Measurements from ENCODE around the gene CCDC134. TPM values are rescaled to one million over a fixed set of nuclear protein-coding genes. Genes with fewer than 3 reads are reported as not detected.

The CCDC134 gene
- total and polyA plus RNA-seq, 7 donors = 0.60 to 8.6 (median 6.1) TPM

- no peaks in the 10 kb centered on the region for H3K27me3 ChIP-seq
- H3K4me3 ChIP-seq = no peak overlapping the region
- peaks cover 0 to 30% (median 0%) of the 10 kb centered on the region in 4 donors for H3K36me3 ChIP-seq
- intact Hi-C loops (cut with DNase I) = no loop called here
- DNase-seq = no peak
- no peak overlapping the region for H3K27ac ChIP-seq
- H3K9me3 ChIP-seq = no peaks in the 10 kb centered on the region
- TF ChIP-seq EP300 (IDR thresholded peaks at IDR 0.05) = no peak
- no peak for TF ChIP-seq POLR2AphosphoS5 (IDR thresholded peaks at IDR 0.05)
- TF ChIP-seq, protein P1, sequence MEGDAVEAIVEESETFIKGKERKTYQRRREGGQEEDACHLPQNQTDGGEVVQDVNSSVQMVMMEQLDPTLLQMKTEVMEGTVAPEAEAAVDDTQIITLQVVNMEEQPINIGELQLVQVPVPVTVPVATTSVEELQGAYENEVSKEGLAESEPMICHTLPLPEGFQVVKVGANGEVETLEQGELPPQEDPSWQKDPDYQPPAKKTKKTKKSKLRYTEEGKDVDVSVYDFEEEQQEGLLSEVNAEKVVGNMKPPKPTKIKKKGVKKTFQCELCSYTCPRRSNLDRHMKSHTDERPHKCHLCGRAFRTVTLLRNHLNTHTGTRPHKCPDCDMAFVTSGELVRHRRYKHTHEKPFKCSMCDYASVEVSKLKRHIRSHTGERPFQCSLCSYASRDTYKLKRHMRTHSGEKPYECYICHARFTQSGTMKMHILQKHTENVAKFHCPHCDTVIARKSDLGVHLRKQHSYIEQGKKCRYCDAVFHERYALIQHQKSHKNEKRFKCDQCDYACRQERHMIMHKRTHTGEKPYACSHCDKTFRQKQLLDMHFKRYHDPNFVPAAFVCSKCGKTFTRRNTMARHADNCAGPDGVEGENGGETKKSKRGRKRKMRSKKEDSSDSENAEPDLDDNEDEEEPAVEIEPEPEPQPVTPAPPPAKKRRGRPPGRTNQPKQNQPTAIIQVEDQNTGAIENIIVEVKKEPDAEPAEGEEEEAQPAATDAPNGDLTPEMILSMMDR (IDR thresholded peaks at IDR 0.05) = no peak
- TF ChIP-seq POLR2A (IDR thresholded peaks at IDR 0.05) = no peak
- no peaks in the 10 kb centered on the region for H3K4me1 ChIP-seq
- 93 to 96% methylated on average over 3 of the region's 3 CpGs for WGBS, 2 donors
These were observed 15.2 kb downstream of the CCDC134 start for GRCh38 chr22:41815716-41816115.

GRCh38 chr22:41816241-41816640 lies 15.8 kb downstream of the CCDC134 start:
- Histone ChIP-seq H3K36me3 (peaks cover 0 to 26% (median 0%) of the 10 kb centered on the region in 4 donors), H3K27me3 (no peaks in the 10 kb centered on the region), H3K4me3 (no peak overlapping the region), H3K4me1 (no peaks in the 10 kb centered on the region), H3K9me3 (no peaks in the 10 kb centered on the region), H3K27ac (no peak overlapping the region)
- intact Hi-C loops (cut with DNase I) = no loop called here
- TF ChIP-seq POLR2A (IDR thresholded peaks at IDR 0.05) (no peak), POLR2AphosphoS5 (IDR thresholded peaks at IDR 0.05) (no peak), EP300 (IDR thresholded peaks at IDR 0.05) (no peak)
- TF ChIP-seq, protein P1 (IDR thresholded peaks at IDR 0.05) = no peak
- DNase-seq = no peak
- 90 to 94% methylated on average over 1 of the region's 1 CpG for WGBS, 2 donors

GRCh38 chr22:41816871-41817270 lies 16.4 kb downstream of the CCDC134 start:
- no peaks in the 10 kb centered on the region for H3K9me3 ChIP-seq
- no peak overlapping the region for H3K4me3 ChIP-seq
- H3K27me3 ChIP-seq = no peaks in the 10 kb centered on the region
- peaks cover 0 to 20% (median 0%) of the 10 kb centered on the region in 4 donors for H3K36me3 ChIP-seq
- H3K27ac ChIP-seq = no peak overlapping the region
- intact Hi-C loops (cut with DNase I) = no loop called here
- TF ChIP-seq, protein P1 (IDR thresholded peaks at IDR 0.05) = no peak
- TF ChIP-seq POLR2AphosphoS5 (IDR thresholded peaks at IDR 0.05) (no peak), POLR2A (IDR thresholded peaks at IDR 0.05) (no peak), EP300 (IDR thresholded peaks at IDR 0.05) (no peak)
- DNase-seq = no peak
- WGBS, 2 donors = 92% methylated on average over 2 of the region's 2 CpGs
- no peaks in the 10 kb centered on the region for H3K4me1 ChIP-seq

DNA sequence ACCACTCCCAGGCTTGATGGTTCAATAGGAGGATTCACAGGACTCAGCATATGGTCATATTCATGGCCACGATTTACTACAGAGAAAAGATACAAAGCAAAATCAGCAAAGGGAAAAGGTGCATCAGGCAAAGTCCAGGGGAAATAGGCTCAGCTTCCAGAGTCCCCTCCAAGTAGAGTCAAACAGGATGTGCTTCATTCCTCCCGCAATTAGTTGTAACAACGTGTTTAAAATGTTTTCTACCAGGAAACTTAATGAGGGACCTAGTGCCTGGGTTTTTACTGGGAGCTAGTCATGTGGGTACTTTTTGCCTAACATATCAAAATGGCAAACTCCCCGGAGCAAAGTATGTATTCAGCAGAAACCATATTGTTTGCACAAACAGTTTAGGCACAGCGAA lies 17.5 kb downstream of the CCDC134 start:
- DNase-seq = no peak
- no peak overlapping the region for H3K4me3 ChIP-seq
- H3K9me3 ChIP-seq = no peaks in the 10 kb centered on the region
- H3K4me1 ChIP-seq = no peaks in the 10 kb centered on the region
- H3K27me3 ChIP-seq = no peaks in the 10 kb centered on the region
- no peak overlapping the region for H3K27ac ChIP-seq
- intact Hi-C loops (cut with DNase I) = no loop called here
- H3K36me3 ChIP-seq = peaks cover 0 to 14% (median 0%) of the 10 kb centered on the region in 4 donors
- no peak for TF ChIP-seq POLR2A (IDR thresholded peaks at IDR 0.05)
- TF ChIP-seq, protein P1 (IDR thresholded peaks at IDR 0.05) = no peak
- TF ChIP-seq EP300 (IDR thresholded peaks at IDR 0.05) = no peak
- no peak for TF ChIP-seq POLR2AphosphoS5 (IDR thresholded peaks at IDR 0.05)
- WGBS, 2 donors = 81 to 90% methylated on average over 5 of the region's 5 CpGs

- 89 to 90% methylated on average over 6 of the region's 6 CpGs for WGBS, 2 donors
- H3K27ac ChIP-seq = no peak overlapping the region
- peaks cover 0 to 9% (median 0%) of the 10 kb centered on the region in 4 donors for H3K36me3 ChIP-seq
- no peak for DNase-seq
- no peaks in the 10 kb centered on the region for H3K9me3 ChIP-seq
- no peaks in the 10 kb centered on the region for H3K4me1 ChIP-seq
- intact Hi-C loops (cut with DNase I) = no loop called here
- TF ChIP-seq, protein P1 (IDR thresholded peaks at IDR 0.05) = no peak
- TF ChIP-seq POLR2A (IDR thresholded peaks at IDR 0.05) (no peak), EP300 (IDR thresholded peaks at IDR 0.05) (no peak), POLR2AphosphoS5 (IDR thresholded peaks at IDR 0.05) (no peak)
- H3K27me3 ChIP-seq = no peaks in the 10 kb centered on the region
- no peak overlapping the region for H3K4me3 ChIP-seq
These were observed 18.1 kb downstream of the CCDC134 start for GRCh38 chr22:41818596-41818995.
